Regular cardiac myocyte (primary cell): Measurements from ENCODE around the gene RHBDD3. TPM values are rescaled to one million over a fixed set of nuclear protein-coding genes. Genes with fewer than 3 reads are reported as not detected.

Source experiments
- total RNA-seq: library from RNA; depleted of rRNA; stranded (reverse); fragments of >200 nt; gene quantifications from 2 replicates; pipeline ENCODE4 v1.2.3, GENCODE V29; 2014

The RHBDD3 gene
- 14.0 and 17.5 TPM in 2 replicates for total RNA-seq

DNA sequence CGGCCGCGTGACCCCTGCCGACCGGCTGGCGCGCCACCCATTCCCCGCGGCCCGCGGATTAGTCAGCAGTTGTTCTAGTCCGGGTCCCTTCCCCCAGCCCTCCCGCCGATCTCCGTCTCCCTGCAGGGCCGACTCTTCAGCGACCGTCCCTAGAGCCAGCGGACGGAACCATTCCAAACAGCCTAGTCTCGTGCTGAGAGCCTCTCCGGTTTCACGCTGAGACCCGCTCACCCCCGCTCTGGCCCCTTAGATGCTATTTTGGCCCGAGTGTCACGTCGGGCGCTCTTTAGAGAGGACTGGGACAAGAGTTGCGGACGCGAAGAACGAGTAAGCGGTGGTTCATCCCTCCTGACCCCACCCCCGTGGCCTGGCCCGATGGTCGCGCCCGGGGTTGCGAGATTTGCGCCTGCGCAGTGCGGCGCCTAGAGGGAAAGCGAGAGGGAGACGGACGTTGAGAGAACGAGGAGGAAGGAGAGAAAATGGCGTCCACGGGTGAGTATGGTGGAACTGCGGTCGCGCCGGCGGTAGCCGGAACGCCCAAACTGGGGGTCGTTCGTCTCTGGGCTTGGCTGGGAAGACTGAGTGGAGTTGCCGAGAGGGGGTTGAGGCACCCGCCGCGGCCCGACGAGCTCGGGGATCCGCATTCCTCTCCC lies at the start of gene RHBDD3, which contains the start of gene EWSR1:
Gene RHBDD3, minus strand, starts transcription at position 124 of the 653 bp plus-strand sequence. CDS start 2,355 bp downstream, outside the sequence.
Gene EWSR1, plus strand, starts transcription at position 411 of the 653 bp plus-strand sequence. Its CDS starts 69 bp downstream, at position 480.

DNA sequence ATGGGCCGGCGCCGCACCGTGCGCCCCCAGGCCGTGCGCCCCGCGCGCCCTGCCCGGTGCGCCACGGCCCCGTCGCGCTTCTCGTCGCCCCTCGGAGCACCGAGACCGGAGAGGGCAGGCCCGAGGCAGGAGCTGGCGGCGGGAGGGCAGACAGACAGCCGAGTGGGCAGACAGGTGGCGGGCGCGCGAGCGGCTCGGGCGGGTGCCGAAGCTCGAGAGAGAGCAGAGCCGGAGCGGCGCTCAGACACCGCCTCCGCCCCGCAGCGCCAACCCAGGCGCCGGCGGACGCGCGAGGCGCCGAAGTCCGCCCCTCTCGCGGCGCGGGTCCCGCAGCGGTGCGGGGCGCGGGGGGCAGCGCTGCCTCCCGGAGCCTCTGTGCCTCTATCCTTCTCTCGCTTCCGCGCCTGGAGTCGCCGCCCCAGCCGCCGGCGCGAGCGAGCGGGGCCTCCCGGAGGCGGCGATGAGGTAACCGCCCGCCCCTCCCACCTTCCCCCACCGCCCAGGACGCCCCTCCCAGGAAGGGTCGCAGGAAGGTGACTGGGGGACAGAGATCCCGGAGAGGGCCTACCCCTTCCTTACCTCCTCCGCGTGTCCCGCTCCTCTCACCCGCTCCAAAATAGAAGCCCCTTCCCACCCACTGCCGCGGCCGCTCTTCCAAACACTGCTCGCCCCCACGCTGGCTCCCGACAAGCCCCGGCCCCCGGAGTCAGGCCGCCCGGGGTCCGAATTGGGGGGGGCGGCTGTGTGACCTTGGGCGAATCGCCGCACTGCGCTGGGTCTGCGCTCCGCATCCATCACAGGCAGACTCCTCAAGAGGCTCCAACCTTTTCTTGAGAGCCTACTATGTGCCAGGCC lies 47.7 kb upstream of the RHBDD3 start, which contains the start of gene RASL10A:
Gene RASL10A, minus strand, starts transcription at position 412 of the 855 bp plus-strand sequence. CDS start 451 bp downstream, outside the sequence.

DNA sequence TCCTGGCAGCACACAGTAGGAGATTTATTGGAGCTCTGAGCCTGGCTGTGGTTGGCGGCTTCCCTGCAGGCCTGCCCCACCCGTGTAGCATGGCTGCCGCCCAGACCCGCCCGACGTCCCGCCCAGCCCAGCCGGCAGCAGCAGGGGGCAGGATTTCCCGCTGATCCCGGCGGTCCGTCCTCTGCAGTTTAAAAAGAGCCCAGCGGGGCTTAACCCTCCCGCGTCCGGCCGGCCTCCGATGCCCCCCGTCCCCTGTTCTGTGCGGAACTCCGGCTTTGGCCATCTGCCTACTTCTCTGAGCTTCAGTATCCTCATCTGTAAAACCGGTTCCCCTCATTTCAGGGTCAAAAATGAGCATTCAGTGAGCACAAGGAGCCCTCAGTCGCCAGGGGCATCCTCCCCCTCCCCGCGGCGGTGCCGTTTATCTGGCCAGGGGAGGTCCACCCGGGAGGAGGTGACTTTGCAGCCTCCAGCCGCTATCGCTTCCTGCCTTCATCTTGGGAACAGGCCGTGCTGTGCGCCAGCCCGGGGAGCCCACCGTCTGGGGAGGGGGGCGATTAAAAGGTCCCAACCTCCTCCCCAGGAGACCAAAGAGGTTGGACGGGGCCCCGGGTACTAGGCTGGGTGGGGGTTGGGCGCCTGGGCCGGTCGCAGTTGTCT lies 38.5 kb upstream of the RHBDD3 start, which contains the start of gene GAS2L1:
Gene GAS2L1, plus strand, starts transcription at position 476 of the 660 bp plus-strand sequence. CDS start 1,456 bp downstream, outside the sequence.

Other genes starting within 250 kb of the RHBDD3 start
- gene C22orf31, start 206.2 kb downstream of the RHBDD3 start, total RNA-seq: not detected in 2 replicates
- gene KREMEN1, start 194.9 kb downstream of the RHBDD3 start, total RNA-seq: 1.3 and 3.4 TPM in 2 replicates
- 0.28 TPM in 1 of 2 replicates, not detected in the other for gene EMID1, start 62.1 kb downstream of the RHBDD3 start, total RNA-seq
- 78.9 and 202 TPM in 2 replicates for gene EWSR1, start 287 bp upstream of the RHBDD3 start, total RNA-seq
- gene GAS2L1, start 38.7 kb upstream of the RHBDD3 start, total RNA-seq: 7.6 and 12.5 TPM in 2 replicates
- gene RASL10A, start 47.7 kb upstream of the RHBDD3 start, total RNA-seq: not detected in 2 replicates
- gene AP1B1, start 120.6 kb upstream of the RHBDD3 start, total RNA-seq: 39.7 and 67.7 TPM in 2 replicates
- gene RFPL1, start 170.6 kb upstream of the RHBDD3 start, total RNA-seq: not detected in 2 replicates
- gene NEFH, start 212.2 kb upstream of the RHBDD3 start, total RNA-seq: under 0.01 and 1.7 TPM in 2 replicates